K562 (cell line): ENCODE measurements around the gene PPM1H. TPM values are rescaled to one million over a fixed set of nuclear protein-coding genes. Genes with fewer than 3 reads are reported as not detected.

Source experiments
- ATAC-seq: fragments of 200-7000 bp; cut with Tn5 transposase; 3 replicates; pipeline ENCODE4 v1.9.1; 2020; ENCODE audit warnings: moderate library complexity
- BruUV-seq: library from RNA; stranded (reverse); fragments of 400-500 nt; replicated peaks from 2 replicates; lab custom pipeline; 2021; lab: Mats Ljungman, UMichigan
- CTCF ChIA-PET: fragments of 300-600 bp; formaldehyde crosslinking; extraction: SDS; loops from one replicate; lab custom pipeline; 2021; ENCODE audit warnings: low intra/inter-chr PET ratio; lab: Yijun Ruan, JAX
- POLR2A ChIA-PET: fragments of 300-600, 350-650 bp; sonication (Branson Sonifier 250); formaldehyde crosslinking; extraction: SDS; loops from one replicate; lab custom pipeline; 2021; ENCODE audit warnings: antibody characterized with exemption, inconsistent platforms; lab: Yijun Ruan, JAX
- DNase-seq, 4 experiments: peaks; one replicate each; pipeline versions ENCODE4 v3.0.0 to v3.0.0-alpha.2; 2011 to 2018; ENCODE audit warnings: low spot score in 3 of 4, mixed read lengths in 3 of 4; ENCODE audit errors: extremely low read depth in 1 of 4
- FAIRE-seq: peaks from 2 replicates; lab custom pipeline; 2011; peaks lifted over from hg19 to GRCh38; lab: Jason Lieb, UNC
- H2AFZ ChIP-seq: 2 replicates; pipeline ENCODE4 v1.6.0; 2011; ENCODE audit warnings: low read depth, low read length, control low read depth, inconsistent platforms
- H3K27ac ChIP-seq: fragments of 200-600 bp; 3 replicates; pipeline ENCODE4 v1.8.0; 2011; ENCODE audit warnings: low read depth, mild to moderate bottlenecking, control low read depth, inconsistent platforms, low read length, moderate library complexity, mixed read lengths; ENCODE audit errors: extremely low read depth
- H3K27me3 ChIP-seq, 2 experiments: fragments of 300-600 bp in 1 of 2; 2 replicates in 1 of 2; 3 replicates in 1 of 2; pipeline versions ENCODE4 v1.6.0 to v1.8.0; 2011; ENCODE audit warnings: inconsistent platforms in 2 of 2, low read length in 2 of 2, mild to moderate bottlenecking in 1 of 2, mixed read lengths in 1 of 2, moderate library complexity in 1 of 2; ENCODE audit not compliant: control insufficient read depth in 2 of 2, insufficient read depth in 2 of 2
- H3K36me3 ChIP-seq: fragments of 300-600 bp; 3 replicates; pipeline ENCODE4 v1.8.0; 2011; ENCODE audit warnings: mild to moderate bottlenecking, low read length, inconsistent platforms; ENCODE audit not compliant: control insufficient read depth, insufficient read depth
- H3K4me1 ChIP-seq, 2 experiments: fragments of 200-600 bp in 1 of 2; replicated peaks in 1 of 2; 2 replicates in 1 of 2; 3 replicates in 1 of 2; pipeline versions ENCODE4 v1.5.1 to v1.8.0; 2011; ENCODE audit warnings: inconsistent platforms in 2 of 2, low read length in 2 of 2, mild to moderate bottlenecking in 1 of 2, mixed read lengths in 1 of 2, moderate library complexity in 1 of 2; ENCODE audit not compliant: control insufficient read depth in 2 of 2, insufficient read depth in 2 of 2
- H3K4me2 ChIP-seq: 2 replicates; pipeline ENCODE4 v1.6.1; 2011; ENCODE audit warnings: low read length, control low read depth, inconsistent platforms, mixed read lengths; ENCODE audit not compliant: insufficient read depth
- H3K4me3 ChIP-seq: fragments of 200-600 bp; sonication (generic), shearing (Covaris generic); 2 replicates; pipeline ENCODE4 v1.5.1; 2016; ENCODE audit warnings: control low read depth, inconsistent platforms
- H3K79me2 ChIP-seq: fragments of 200-600 bp; 3 replicates; pipeline ENCODE4 v1.8.0; 2011; ENCODE audit warnings: low read length, inconsistent platforms; ENCODE audit not compliant: control insufficient read depth, insufficient read depth
- H3K9ac ChIP-seq, 2 experiments: 2 replicates each; pipeline versions ENCODE4 v1.6.0 to v1.6.1; 2011; ENCODE audit warnings: low read depth in 2 of 2, low read length in 2 of 2, control low read depth in 1 of 2, inconsistent platforms in 1 of 2, mild to moderate bottlenecking in 1 of 2, mixed read lengths in 1 of 2; ENCODE audit not compliant: insufficient read depth in 1 of 2
- H3K9me1 ChIP-seq: one replicate; pipeline ENCODE4 v1.6.0; 2011; ENCODE audit warnings: inconsistent platforms, mild to moderate bottlenecking, low read length, moderate library complexity; ENCODE audit not compliant: control insufficient read depth, insufficient read depth
- H3K9me3 ChIP-seq: replicated peaks from 2 replicates; pipeline ENCODE4 v1.5.1; 2011; ENCODE audit warnings: low read depth, low read length, inconsistent platforms; ENCODE audit not compliant: control insufficient read depth, insufficient read depth
- H4K20me1 ChIP-seq: replicated peaks from 2 replicates; pipeline ENCODE4 v1.6.1; 2011; ENCODE audit warnings: low read length, inconsistent platforms, mixed read lengths; ENCODE audit not compliant: control insufficient read depth, insufficient read depth
- ADNP ChIP-seq: fragments of 200-800 bp; sonication (Bioruptor generic); IDR thresholded peaks from 2 replicates; pipeline ENCODE4 v1.6.1; 2016; ENCODE audit warnings: missing genetic modification characterization, missing compliant biosample characterization
- THRAP3 ChIP-seq: fragments of 450-650 bp; IDR thresholded peaks from 2 replicates; pipeline ENCODE4 v1.6.1; 2016; ENCODE audit warnings: mild to moderate bottlenecking, inconsistent platforms, borderline replicate concordance
- WGBS: fragments of 100-300 bp; shearing (Covaris generic); methylation state at CpG from one replicate; pipeline ENCODE4 v1.1.6; 2016; ENCODE audit warnings: low coverage, mixed read lengths; ENCODE audit not compliant: insufficient coverage; ENCODE audit errors: missing lambda C conversion rate; 5-methylcytosine and 5-hydroxymethylcytosine counted together
- in situ Hi-C: fragments of 300-500 bp; cut with MboI; formaldehyde crosslinking; loops from 4 replicates; pipeline ENCODE4 v1.15.0; 2018; ENCODE audit warnings: inconsistent platforms, mixed read lengths
- intact Hi-C: fragments of 100-400 bp; cut with micrococcal nuclease; formaldehyde crosslinking; loops from 2 replicates; pipeline ENCODE4 v1.14.2; 2022
- polyA plus RNA-seq, 8 experiments: library from polyadenylated mRNA; depleted of rRNA in 4 of 8; stranded (reverse) in 5 of 8; unstranded in 3 of 8; fragments of >200 nt; fragmentation: Nextera tagmentation in 2 of 8; fragmentation: Illumina TruSeq in 1 of 8; extraction: Ambion mirVana in 2 of 8; extraction: Trizol in 1 of 8; gene quantifications; 2 replicates each; pipeline versions ENCODE4 v1.2.1 to v1.2.3, GENCODE V29; 2011 to 2014; ENCODE audit warnings: inconsistent platforms in 1 of 8, missing spikeins in 1 of 8
- total RNA-seq, 7 experiments: library from RNA; depleted of rRNA in 6 of 7; stranded (reverse); fragments of >200 nt in 6 of 7; fragmentation: Illumina TruSeq in 2 of 7; extraction: Trizol in 2 of 7; gene quantifications; 2 replicates each; pipeline versions ENCODE4 v1.2.1 to v1.2.3, GENCODE V29; 2011 to 2021; ENCODE audit warnings: low replicate concordance in 1 of 7
- TF ChIP-seq, protein P1 (sequence below), 2 experiments: IDR thresholded peaks in 1 of 2; conservative IDR thresholded peaks in 1 of 2; 2 replicates each; pipeline ENCODE4 v1.6.1; 2016; ENCODE audit warnings: low read depth in 2 of 2, mild to moderate bottlenecking in 1 of 2, missing compliant biosample characterization in 1 of 2, missing genetic modification characterization in 1 of 2, moderate library complexity in 1 of 2
- TF ChIP-seq, protein P2 (sequence below): fragments of 450-650 bp; formaldehyde crosslinking; IDR thresholded peaks from 2 replicates; pipeline ENCODE4 v1.4.0; 2020; ENCODE audit warnings: mild to moderate bottlenecking, moderate library complexity

Gene PPM1H
- total and polyA plus RNA-seq, 9 of the 15 experiments (the other 6 are each of a cell fraction or from before 2014, with no cell fraction given): 5.3 to 29.3 (median 11.3) TPM

- TF ChIP-seq, protein P1, sequence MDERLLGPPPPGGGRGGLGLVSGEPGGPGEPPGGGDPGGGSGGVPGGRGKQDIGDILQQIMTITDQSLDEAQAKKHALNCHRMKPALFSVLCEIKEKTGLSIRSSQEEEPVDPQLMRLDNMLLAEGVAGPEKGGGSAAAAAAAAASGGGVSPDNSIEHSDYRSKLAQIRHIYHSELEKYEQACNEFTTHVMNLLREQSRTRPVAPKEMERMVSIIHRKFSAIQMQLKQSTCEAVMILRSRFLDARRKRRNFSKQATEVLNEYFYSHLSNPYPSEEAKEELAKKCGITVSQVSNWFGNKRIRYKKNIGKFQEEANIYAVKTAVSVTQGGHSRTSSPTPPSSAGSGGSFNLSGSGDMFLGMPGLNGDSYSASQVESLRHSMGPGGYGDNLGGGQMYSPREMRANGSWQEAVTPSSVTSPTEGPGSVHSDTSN (CRISPR knock-in tag; IDR thresholded peaks at IDR 0.05; ENCODE audit: low read depth): no peak
- TF ChIP-seq, protein P1 (tag; conservative IDR thresholded peaks at IDR 0.05; ENCODE audit: low read depth): no peak
These were observed 160.2 kb downstream of the PPM1H start (continued) for GRCh38 chr12:62774794-62775193.

GRCh38 chr12:62772416-62772955, 162.5 kb downstream of the PPM1H start:
- FAIRE-seq: no peak
- intact Hi-C loops: no loop called here
- no peak for ATAC-seq
- no peak overlapping the region for H3K4me3 ChIP-seq
- H3K27me3 ChIP-seq: no peaks in the 10 kb centered on the region
- no peaks in the 10 kb centered on the region; a peak in 1 of 5 replicates for H3K4me1 ChIP-seq
- H3K36me3 ChIP-seq: no peaks in the 10 kb centered on the region
- H3K79me2 ChIP-seq: no peaks in the 10 kb centered on the region; the same call in 2 of the 3 replicates
- no peaks in the 10 kb centered on the region for H4K20me1 ChIP-seq
- ChIA-PET CTCF (no interaction called here), POLR2A (interaction anchor here (0.6 kb wide), 1 partner anchor 166 kb away, joined by 3 read pairs; no protein-coding TSS in a partner anchor)
- H3K9ac ChIP-seq: no peak overlapping the region
- no peaks in the 10 kb centered on the region for H3K9me3 ChIP-seq
- BruUV-seq: no TSS peak
- H3K27ac ChIP-seq: no peak overlapping the region
- no peak for DNase-seq
- H2AFZ ChIP-seq: no peak overlapping the region
- no peaks in the 10 kb centered on the region for H3K9me1 ChIP-seq
- TF ChIP-seq ADNP (tag): no peak
- TF ChIP-seq THRAP3: no peak
- TF ChIP-seq, protein P2, sequence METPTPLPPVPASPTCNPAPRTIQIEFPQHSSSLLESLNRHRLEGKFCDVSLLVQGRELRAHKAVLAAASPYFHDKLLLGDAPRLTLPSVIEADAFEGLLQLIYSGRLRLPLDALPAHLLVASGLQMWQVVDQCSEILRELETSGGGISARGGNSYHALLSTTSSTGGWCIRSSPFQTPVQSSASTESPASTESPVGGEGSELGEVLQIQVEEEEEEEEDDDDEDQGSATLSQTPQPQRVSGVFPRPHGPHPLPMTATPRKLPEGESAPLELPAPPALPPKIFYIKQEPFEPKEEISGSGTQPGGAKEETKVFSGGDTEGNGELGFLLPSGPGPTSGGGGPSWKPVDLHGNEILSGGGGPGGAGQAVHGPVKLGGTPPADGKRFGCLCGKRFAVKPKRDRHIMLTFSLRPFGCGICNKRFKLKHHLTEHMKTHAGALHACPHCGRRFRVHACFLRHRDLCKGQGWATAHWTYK (CRISPR knock-in tag): no peak
- no peak overlapping the region for H3K4me2 ChIP-seq
- WGBS: 42% methylated on average over 3 of the region's 4 CpGs
- in situ Hi-C loops: no loop called here
